Skeletal muscle satellite cell (primary cell): ENCODE data around the gene MYO9B.
A peak's percentile ranks its signal among the peaks of the same experiment; 100 is the strongest.

Experiments
- H3K27me3 ChIP-seq: 2 replicates; pipeline ENCODE4 v1.7.0; 2013; ENCODE audit warnings: low read length; ENCODE audit not compliant: control insufficient read depth, insufficient read depth
- H3K36me3 ChIP-seq: 2 replicates; pipeline ENCODE4 v1.7.0; 2013; ENCODE audit warnings: mild to moderate bottlenecking, control low read depth, low read length; ENCODE audit not compliant: insufficient read depth
- H3K4me1 ChIP-seq: 2 replicates; pipeline ENCODE4 v1.7.0; 2013; ENCODE audit warnings: low read length; ENCODE audit not compliant: control insufficient read depth, insufficient read depth
- H3K4me2 ChIP-seq: 2 replicates; pipeline ENCODE4 v1.7.0; 2013; ENCODE audit warnings: mild to moderate bottlenecking, low read length
- H3K4me3 ChIP-seq: 2 replicates; pipeline ENCODE4 v1.7.0; 2013; ENCODE audit warnings: low read length
- H3K9ac ChIP-seq: 2 replicates; pipeline ENCODE4 v1.7.0; 2013; ENCODE audit warnings: mild to moderate bottlenecking, low read depth, low read length, moderate library complexity
- H3K9me3 ChIP-seq: replicated peaks from 2 replicates; pipeline ENCODE4 v1.7.0; 2013; ENCODE audit warnings: mild to moderate bottlenecking, control low read depth, low read length

Gene MYO9B

DNA sequence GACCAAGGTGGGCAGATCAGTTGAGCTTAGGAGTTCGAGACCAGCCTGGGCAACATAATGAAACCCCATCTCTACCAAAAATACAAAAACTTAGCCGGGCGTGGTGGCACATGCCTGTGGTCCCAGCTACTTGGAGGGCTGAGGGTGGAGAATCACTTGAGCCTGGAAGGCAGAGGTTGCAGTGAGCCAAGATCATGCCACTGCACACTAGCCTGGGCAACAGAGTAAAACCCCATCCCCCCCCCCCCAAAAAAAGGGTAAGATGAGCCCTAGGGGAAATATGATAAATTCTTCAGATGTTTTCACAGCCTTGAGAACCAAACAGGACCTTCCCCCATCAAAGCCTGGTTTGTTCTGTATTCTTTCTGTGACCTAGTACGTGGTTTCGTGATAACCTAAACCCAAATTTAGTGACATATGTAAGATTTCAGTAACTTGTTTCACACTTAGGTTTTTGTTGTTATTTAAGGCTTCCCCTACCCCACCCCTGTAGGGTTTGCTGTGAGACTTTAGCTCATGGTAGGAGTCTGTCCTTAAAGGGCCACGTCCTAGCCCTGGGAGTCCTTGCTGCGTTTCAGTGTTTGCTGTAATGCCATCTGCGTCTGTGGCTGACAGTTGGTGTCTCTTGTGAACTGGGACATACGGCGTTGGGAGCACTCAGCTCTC is 49.6 kb downstream of the MYO9B start:
- Histone ChIP-seq H3K36me3 (peaks cover 16% of the 10 kb centered on the region), H3K9me3 (no peaks in the 10 kb centered on the region), H3K27me3 (no peaks in the 10 kb centered on the region), H3K4me3 (no peak overlapping the region), H3K9ac (peak overlapping the region; percentile 60), H3K4me2 (no peak overlapping the region), H3K4me1 (peaks cover 20% of the 10 kb centered on the region)

DNA sequence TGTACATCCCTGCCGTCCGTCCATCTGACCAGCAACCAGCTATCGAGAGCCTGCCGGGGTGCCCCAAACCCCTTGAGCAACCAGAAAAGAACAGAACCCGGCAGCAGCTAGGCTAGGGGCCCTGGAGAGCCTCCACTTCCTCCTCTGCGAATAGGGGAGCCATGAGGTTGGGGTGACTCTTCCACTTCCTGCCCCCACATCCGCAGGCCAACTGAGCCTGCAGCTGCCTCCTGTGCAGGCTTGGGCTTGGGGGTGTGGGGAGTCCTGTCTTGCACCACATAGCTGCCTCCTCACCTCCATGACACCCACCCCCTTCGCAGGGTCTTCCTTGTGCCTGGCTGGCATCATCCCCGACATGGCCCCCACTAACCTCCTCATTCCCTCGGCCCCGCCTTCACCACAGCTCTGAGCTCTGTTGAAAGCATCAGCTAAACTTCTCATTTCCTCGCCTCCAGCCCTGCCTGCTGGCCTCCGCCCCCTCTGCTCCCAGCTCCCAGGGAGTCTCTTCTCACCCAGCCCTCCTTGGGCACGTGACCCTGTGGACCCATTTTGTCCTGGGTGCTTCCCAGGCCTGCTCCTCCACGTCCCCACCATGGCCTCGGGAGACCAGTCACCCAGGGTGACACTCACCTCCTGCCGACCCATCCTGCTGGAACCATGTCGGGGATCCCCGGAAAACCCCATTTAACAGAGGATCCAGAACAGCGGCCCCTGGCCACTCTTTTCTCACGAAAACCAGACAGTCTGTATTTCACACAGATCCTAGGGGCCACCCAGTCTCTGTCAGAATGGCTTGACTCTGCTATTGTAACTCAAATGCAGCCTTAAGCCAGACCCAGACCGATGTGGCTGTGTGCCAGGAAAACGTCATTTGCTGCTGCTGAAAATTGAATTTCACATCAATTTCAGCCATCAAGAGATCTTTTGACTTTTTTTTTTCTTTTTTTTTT is 50.4 kb downstream of the MYO9B start:
- no peaks in the 10 kb centered on the region for H3K27me3 ChIP-seq
- H3K4me2 ChIP-seq = no peak overlapping the region
- peaks cover 20% of the 10 kb centered on the region for H3K4me1 ChIP-seq
- H3K9me3 ChIP-seq = no peaks in the 10 kb centered on the region
- H3K36me3 ChIP-seq = peaks cover 20% of the 10 kb centered on the region
- H3K4me3 ChIP-seq = no peak overlapping the region
- peak overlapping the region; percentile 60 for H3K9ac ChIP-seq

DNA sequence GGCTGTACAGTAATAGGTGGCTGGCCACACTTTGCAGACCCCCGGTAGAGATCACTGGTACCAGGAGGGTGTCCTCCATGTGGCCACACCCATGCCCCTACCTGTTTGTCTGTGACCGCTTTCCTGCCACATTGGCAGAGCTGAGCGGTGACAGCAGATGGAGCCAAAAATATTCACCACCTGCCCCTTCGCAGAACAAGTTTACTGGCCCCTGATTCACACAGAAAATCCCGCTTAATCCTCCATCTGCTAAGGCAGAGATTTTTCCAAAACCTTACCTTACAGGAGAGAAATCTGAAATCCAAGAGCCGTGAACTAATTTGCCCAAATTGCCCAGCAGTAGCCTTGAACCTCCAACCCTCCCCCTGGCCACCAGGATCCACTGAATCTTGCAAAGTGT is 52.1 kb downstream of the MYO9B start:
- H3K36me3 ChIP-seq = peaks cover 20% of the 10 kb centered on the region
- H3K4me1 ChIP-seq = peaks cover 20% of the 10 kb centered on the region
- H3K4me3 ChIP-seq = no peak overlapping the region
- no peaks in the 10 kb centered on the region for H3K9me3 ChIP-seq
- H3K9ac ChIP-seq = no peak overlapping the region
- no peak overlapping the region for H3K4me2 ChIP-seq
- no peaks in the 10 kb centered on the region for H3K27me3 ChIP-seq

DNA sequence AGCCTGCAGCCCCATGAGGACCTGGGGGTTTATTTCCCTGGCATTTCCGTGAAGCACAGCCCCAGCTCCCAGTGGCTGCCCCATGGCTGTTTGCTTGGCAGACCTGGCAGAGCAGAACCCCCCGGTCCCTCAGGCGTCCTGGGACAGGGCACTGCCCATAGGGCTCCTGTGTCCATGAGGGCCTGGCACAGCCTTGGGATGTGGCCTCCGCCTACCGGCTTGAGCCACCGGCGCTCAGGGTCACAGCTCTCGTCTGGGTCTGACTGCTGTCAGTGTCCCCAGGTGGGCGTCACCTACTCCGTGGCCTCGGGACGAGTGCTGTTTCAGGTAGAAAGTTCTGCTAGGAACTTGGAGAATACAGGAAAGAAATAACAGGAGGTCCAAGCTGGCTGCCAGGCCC is 52.8 kb downstream of the MYO9B start:
- Histone ChIP-seq H3K4me1 (peaks cover 20% of the 10 kb centered on the region), H3K4me2 (no peak overlapping the region), H3K4me3 (no peak overlapping the region), H3K27me3 (no peaks in the 10 kb centered on the region), H3K9me3 (no peaks in the 10 kb centered on the region), H3K9ac (no peak overlapping the region), H3K36me3 (peaks cover 20% of the 10 kb centered on the region)

DNA sequence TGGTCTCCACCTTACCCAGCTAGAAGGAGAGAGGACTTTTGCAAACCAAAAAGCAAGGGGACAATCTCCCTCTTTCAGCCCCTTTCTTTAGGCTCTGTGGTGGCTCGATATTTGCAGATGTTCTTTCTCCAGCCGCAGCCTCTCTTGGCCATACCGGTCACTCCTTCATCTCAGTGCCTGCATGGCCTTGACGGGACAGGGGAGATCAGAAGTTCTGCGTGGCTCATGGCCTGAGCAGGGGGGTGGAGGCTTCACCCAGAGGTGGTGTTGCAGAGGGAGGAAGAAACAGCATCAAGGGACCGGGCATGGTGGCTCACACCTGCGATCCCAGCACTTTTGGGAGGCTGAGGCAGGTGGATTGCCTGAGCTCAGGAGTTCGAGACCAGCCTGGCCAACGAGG is 53.2 kb downstream of the MYO9B start:
- Histone ChIP-seq H3K9me3 (no peaks in the 10 kb centered on the region), H3K27me3 (no peaks in the 10 kb centered on the region), H3K9ac (no peak overlapping the region), H3K36me3 (peaks cover 17% of the 10 kb centered on the region), H3K4me2 (no peak overlapping the region), H3K4me3 (no peak overlapping the region), H3K4me1 (peaks cover 20% of the 10 kb centered on the region)

DNA sequence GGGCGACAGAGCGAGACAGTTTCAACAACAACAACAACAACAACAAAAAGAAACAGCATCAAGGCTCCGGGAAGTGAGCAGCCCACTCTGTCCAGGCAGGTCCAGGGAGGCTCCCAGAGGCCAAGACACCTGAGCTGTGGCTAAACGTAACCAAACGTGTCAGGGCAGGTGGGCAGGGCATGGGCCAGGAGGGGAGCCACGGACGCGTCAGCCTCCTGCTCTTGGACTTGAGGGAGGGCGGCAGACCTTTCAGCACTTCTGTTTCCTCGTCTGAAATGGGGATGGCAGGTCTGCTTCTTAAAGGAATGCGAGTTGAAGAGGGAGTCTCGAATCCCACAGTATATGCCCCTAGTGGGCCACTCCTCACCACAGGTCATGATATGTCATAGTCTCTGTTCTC is 53.8 kb downstream of the MYO9B start:
- no peak overlapping the region for H3K4me3 ChIP-seq
- no peaks in the 10 kb centered on the region for H3K9me3 ChIP-seq

DNA sequence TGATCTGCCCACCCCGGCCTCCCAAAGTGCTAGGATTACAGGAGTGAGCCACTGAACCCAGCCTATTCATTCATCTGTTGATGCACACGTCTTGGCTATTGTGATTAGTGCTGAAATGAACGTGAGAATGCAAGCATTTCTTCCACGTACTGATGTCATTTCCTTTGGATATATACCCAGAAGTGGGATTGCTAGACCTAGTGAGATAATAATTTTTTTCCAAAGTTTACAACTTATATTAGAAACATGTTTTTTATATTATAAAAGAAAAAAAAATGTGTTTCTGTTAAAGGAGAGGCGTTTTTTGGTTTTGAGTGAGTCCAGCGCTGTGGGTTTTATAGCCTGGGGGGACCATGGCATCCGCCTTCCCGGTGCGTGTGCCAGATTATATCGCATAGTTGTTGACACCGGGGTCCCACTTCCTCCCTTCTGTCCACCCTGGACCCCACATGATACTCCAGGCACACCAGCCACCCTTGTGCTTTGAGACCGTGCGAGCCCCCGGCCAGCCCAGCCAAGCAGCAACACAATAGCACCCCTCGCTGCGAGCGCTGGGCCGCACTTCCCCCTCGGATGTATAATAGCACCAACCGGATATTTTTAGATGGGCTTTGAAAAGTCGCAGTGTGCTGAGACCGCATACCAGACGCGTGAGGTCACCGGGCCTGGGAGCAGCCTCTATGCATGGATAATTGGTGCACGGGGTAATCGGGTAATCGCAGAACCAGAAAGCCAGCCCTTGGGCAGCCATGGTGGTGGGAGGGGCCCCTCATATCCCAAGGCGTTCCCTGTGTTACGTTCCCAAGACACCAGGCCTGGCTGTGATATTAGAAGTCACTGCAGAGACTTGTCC is 59.6 kb downstream of the MYO9B start:
- H3K36me3 ChIP-seq = peaks cover 15% of the 10 kb centered on the region
- H3K9me3 ChIP-seq = no peaks in the 10 kb centered on the region
- no peaks in the 10 kb centered on the region for H3K27me3 ChIP-seq
- H3K9ac ChIP-seq = peak overlapping the region; percentile 91
- H3K4me1 ChIP-seq = peaks cover 25% of the 10 kb centered on the region
- peak overlapping the region; percentile 91 for H3K4me2 ChIP-seq
- H3K4me3 ChIP-seq = peak overlapping the region; percentile 67

More for the DNA sequence above, 53.8 kb downstream of the MYO9B start:
- H3K4me2 ChIP-seq = no peak overlapping the region
- peaks cover 15% of the 10 kb centered on the region for H3K36me3 ChIP-seq
- H3K4me1 ChIP-seq = peaks cover 25% of the 10 kb centered on the region
- H3K9ac ChIP-seq = no peak overlapping the region
- H3K27me3 ChIP-seq = no peaks in the 10 kb centered on the region

DNA sequence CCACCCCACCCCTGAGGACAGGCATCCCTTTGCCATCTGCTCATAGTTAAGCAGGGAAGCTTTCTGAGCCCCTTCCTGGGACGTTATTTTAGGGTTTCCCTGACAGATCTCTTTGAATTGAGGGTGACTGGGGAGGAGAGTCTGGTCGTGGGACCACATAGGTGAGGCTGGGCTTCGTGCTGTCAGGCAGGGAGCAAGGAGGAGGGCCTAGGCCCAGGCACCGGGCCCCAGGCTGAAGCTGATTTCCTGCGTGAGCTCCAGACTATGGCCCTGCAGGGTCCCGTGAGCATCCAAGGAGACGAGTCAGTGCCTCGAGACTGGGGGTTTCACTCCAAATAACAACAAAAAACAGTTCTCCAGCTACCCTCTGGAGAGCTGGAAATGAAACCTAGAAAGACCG is 60.4 kb downstream of the MYO9B start:
- H3K9me3 ChIP-seq = no peaks in the 10 kb centered on the region
- peak overlapping the region; percentile 91 for H3K4me2 ChIP-seq
- peak overlapping the region; percentile 51 for H3K4me3 ChIP-seq
- peaks cover 10% of the 10 kb centered on the region for H3K36me3 ChIP-seq
- no peaks in the 10 kb centered on the region for H3K27me3 ChIP-seq
- peaks cover 25% of the 10 kb centered on the region for H3K4me1 ChIP-seq
- H3K9ac ChIP-seq = peak overlapping the region; percentile 91

DNA sequence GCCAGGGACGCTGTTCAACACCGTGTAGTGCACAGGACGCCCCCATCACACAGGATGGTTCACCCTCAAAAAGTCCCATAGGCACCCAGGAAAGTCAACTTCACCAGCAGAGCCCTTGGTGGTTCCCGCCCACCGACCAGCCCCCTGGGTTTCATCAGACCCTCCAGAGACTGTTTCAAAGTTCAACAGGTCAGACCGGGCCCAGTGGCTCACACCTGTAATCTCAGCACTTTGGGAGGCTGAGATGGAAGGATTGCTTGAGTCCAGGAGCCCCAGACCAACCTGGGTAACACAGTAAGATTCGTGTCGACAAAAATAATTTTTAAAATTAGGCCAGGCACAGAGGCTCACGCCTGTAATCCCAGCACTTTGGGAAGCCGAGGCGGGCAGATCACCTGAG is 61.0 kb downstream of the MYO9B start:
- Histone ChIP-seq H3K27me3 (no peaks in the 10 kb centered on the region), H3K36me3 (peaks cover 10% of the 10 kb centered on the region), H3K4me2 (no peak overlapping the region), H3K9ac (peak overlapping the region; percentile 91), H3K9me3 (no peaks in the 10 kb centered on the region), H3K4me1 (peaks cover 25% of the 10 kb centered on the region), H3K4me3 (no peak overlapping the region)

DNA sequence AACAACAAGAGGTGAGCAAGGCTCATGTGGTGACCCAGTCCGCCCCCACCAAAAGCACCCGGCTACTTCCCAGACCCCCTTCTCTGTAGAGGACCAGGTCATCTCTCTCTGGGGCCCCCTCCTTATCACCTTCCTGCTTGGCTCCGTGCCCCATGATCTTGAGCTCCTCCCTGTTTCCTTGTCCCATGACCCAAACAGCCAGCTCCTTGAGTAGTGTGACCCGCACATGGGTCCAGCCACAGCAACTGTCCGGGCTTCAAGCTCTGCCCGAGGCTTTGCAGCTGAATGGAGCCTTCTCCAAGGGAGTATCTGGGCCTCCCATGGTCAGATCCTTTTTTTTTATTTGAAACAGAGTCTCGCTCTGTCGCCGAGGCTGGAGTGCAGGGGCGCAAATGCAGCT is 61.8 kb downstream of the MYO9B start:
- no peaks in the 10 kb centered on the region for H3K27me3 ChIP-seq
- no peak overlapping the region for H3K4me2 ChIP-seq
- H3K36me3 ChIP-seq = peaks cover 17% of the 10 kb centered on the region
- H3K9me3 ChIP-seq = no peaks in the 10 kb centered on the region
- H3K4me1 ChIP-seq = peaks cover 25% of the 10 kb centered on the region
- H3K4me3 ChIP-seq = no peak overlapping the region
- H3K9ac ChIP-seq = no peak overlapping the region
